CD4-positive, alpha-beta memory T cell (primary cell): ENCODE data around the gene NAPA. TPM values are rescaled to one million over a fixed set of nuclear protein-coding genes. Genes with fewer than 3 reads are reported as not detected.

Source experiments
- CTCF ChIA-PET: fragments of 350-600 bp; sonication (Branson Sonifier 250); formaldehyde crosslinking; loops from one replicate; lab custom pipeline; 2021; ENCODE audit warnings: inconsistent platforms; ENCODE audit not compliant: partially characterized antibody; lab: Charles Lee
- POLR2A ChIA-PET: fragments of 350-600 bp; sonication (Branson Sonifier 250); formaldehyde crosslinking; loops from one replicate; lab custom pipeline; 2021; ENCODE audit not compliant: partially characterized antibody; lab: Charles Lee
- DNase-seq, 5 donors: peaks; one replicate each; pipeline versions ENCODE4 v3.0.0 to v3.0.0-alpha.2; 2020 to 2022; ENCODE audit warnings: mixed read lengths in 1 of 5
- H3K27ac ChIP-seq: one replicate; pipeline ENCODE4 v1.7.0; 2013; ENCODE audit warnings: low read depth, low read length
- H3K27me3 ChIP-seq: 2 replicates; pipeline ENCODE4 v1.7.0; 2013; ENCODE audit warnings: mild to moderate bottlenecking, low read length, moderate library complexity; ENCODE audit not compliant: insufficient read depth
- H3K36me3 ChIP-seq: 2 replicates; pipeline ENCODE4 v1.7.0; 2013; ENCODE audit warnings: mild to moderate bottlenecking, low read length, moderate library complexity; ENCODE audit not compliant: insufficient read depth
- H3K4me1 ChIP-seq: 2 replicates; pipeline ENCODE4 v1.7.0; 2013; ENCODE audit warnings: mild to moderate bottlenecking, low read length, moderate library complexity; ENCODE audit not compliant: insufficient read depth
- H3K4me3 ChIP-seq, 2 donors: one replicate each; pipeline ENCODE4 v1.7.0; 2013; ENCODE audit warnings: low read length in 2 of 2, mild to moderate bottlenecking in 1 of 2
- H3K9me3 ChIP-seq, 2 donors: one replicate each; pipeline ENCODE4 v1.7.0; 2013; ENCODE audit warnings: low read length in 2 of 2, control low read depth in 1 of 2; ENCODE audit not compliant: control insufficient read depth in 1 of 2
- H3K27ac Mint-ChIP-seq, 7 donors: one replicate each; pipeline ENCODE4 v1.8.0; 2020 to 2021; ENCODE audit warnings: mixed read lengths in 7 of 7, mild to moderate bottlenecking in 6 of 7, inconsistent platforms in 3 of 7, moderate library complexity in 3 of 7
- H3K27me3 Mint-ChIP-seq, 2 donors: one replicate each; pipeline ENCODE4 v1.8.0; 2020 to 2021; ENCODE audit warnings: mixed read lengths in 2 of 2
- H3K36me3 Mint-ChIP-seq, 2 donors: one replicate each; pipeline ENCODE4 v1.8.0; 2020 to 2021; ENCODE audit warnings: mixed read lengths in 2 of 2, inconsistent platforms in 1 of 2, mild to moderate bottlenecking in 1 of 2
- H3K4me1 Mint-ChIP-seq, 4 donors: one replicate each; pipeline ENCODE4 v1.8.0; 2020 to 2021; ENCODE audit warnings: mixed read lengths in 4 of 4, mild to moderate bottlenecking in 1 of 4
- H3K4me3 Mint-ChIP-seq, 8 donors: one replicate each; pipeline ENCODE4 v1.8.0; 2020 to 2021; ENCODE audit warnings: mixed read lengths in 8 of 8, mild to moderate bottlenecking in 7 of 8, moderate library complexity in 6 of 8, inconsistent platforms in 3 of 8
- H3K9me3 Mint-ChIP-seq, 8 donors: one replicate each; pipeline ENCODE4 v1.8.0; 2020 to 2021; ENCODE audit warnings: mixed read lengths in 8 of 8, mild to moderate bottlenecking in 5 of 8, inconsistent platforms in 3 of 8, moderate library complexity in 1 of 8
- intact Hi-C: fragments of 100-400 bp; cut with micrococcal nuclease; formaldehyde crosslinking; loops from one replicate; pipeline ENCODE4 v1.15.1; 2023
- polyA plus RNA-seq, 2 donors: library from polyadenylated mRNA; unstranded; fragments of 300-500 nt; fragmentation: Illumina TruSeq; gene quantifications; one replicate each; pipeline ENCODE4 v1.2.3, GENCODE V29; 2021
- total RNA-seq, 2 experiments: library from RNA; stranded (reverse); gene quantifications; one replicate each; pipeline ENCODE4 v1.2.3, GENCODE V29; 2021

Gene NAPA
- total and polyA plus RNA-seq, 4 experiments from 2014 or later, result 84.1 to 129 (median 89.4) TPM

- H3K36me3 Mint-ChIP-seq, result no peaks in the 10 kb centered on the region
- H3K36me3 ChIP-seq, result no peaks in the 10 kb centered on the region
- H3K9me3 ChIP-seq, result no peaks in the 10 kb centered on the region
- peaks cover 0 to 5% of the 10 kb centered on the region in 2 donors for H3K27me3 Mint-ChIP-seq
- POLR2A ChIA-PET, result interaction anchor here (1.1 to 2.3 kb wide), 2 partner anchors 19 to 60 kb away, joined by 3 to 8 read pairs; no protein-coding TSS in a partner anchor
- H3K27ac Mint-ChIP-seq, result peak overlapping the region; percentile 71 to 96 (median 89)
- no peak overlapping the region for H3K27ac ChIP-seq
- H3K27me3 ChIP-seq, result no peaks in the 10 kb centered on the region
- H3K4me3 ChIP-seq, result no peak overlapping the region
- peaks cover 0 to 2% (median 0%) of the 10 kb centered on the region in 8 donors for H3K9me3 Mint-ChIP-seq
- DNase-seq, result peak in 2 of 5 donors; percentile 5 to 54
- intact Hi-C loops, result loop anchor here (2.0 kb wide), 1 partner anchor 71 kb away; no protein-coding TSS in a partner anchor
- peak overlapping the region; percentile 51 to 85 (median 69) for H3K4me3 Mint-ChIP-seq
- peaks cover 12 to 29% (median 19%) of the 10 kb centered on the region in 4 donors for H3K4me1 Mint-ChIP-seq
- peaks cover 12% of the 10 kb centered on the region for H3K4me1 ChIP-seq
- CTCF ChIA-PET, result interaction anchor here (1.2 kb wide), 1 partner anchor 24 kb away, joined by 4 read pairs; the partner anchor contains the start of gene NAPA
Observed at GRCh38 chr19:47539747-47540311, 25.0 kb upstream of the NAPA start.

- Mint-ChIP-seq H3K4me3 (no peak overlapping the region), H3K36me3 (no peaks in the 10 kb centered on the region), H3K4me1 (peaks cover 12 to 29% (median 19%) of the 10 kb centered on the region in 4 donors), H3K9me3 (no peaks in the 10 kb centered on the region), H3K27ac (peak overlapping the region in 3 of 7 donors; percentile 7 to 37 (median 13)), H3K27me3 (peaks cover 0 to 1% of the 10 kb centered on the region in 2 donors)
- Histone ChIP-seq H3K36me3 (no peaks in the 10 kb centered on the region), H3K9me3 (no peaks in the 10 kb centered on the region), H3K27ac (no peak overlapping the region), H3K4me3 (no peak overlapping the region), H3K4me1 (peaks cover 12% of the 10 kb centered on the region), H3K27me3 (no peaks in the 10 kb centered on the region)
- intact Hi-C loops, result no loop called here
- DNase-seq, result no peak
- ChIA-PET CTCF (interaction anchor here (1.2 kb wide), 1 partner anchor 23 kb away, joined by 4 read pairs; the partner anchor contains the start of gene NAPA), POLR2A (no interaction called here)
Observed at GRCh38 chr19:47538812-47539211, 23.9 kb upstream of the NAPA start.

- no peaks in the 10 kb centered on the region for H3K36me3 ChIP-seq
- H3K4me1 ChIP-seq, result peaks cover 12% of the 10 kb centered on the region
- Mint-ChIP-seq H3K4me3 (no peak overlapping the region), H3K9me3 (no peaks in the 10 kb centered on the region), H3K4me1 (peaks cover 12 to 29% (median 20%) of the 10 kb centered on the region in 4 donors), H3K27ac (no peak overlapping the region), H3K27me3 (no peaks in the 10 kb centered on the region), H3K36me3 (no peaks in the 10 kb centered on the region)
- DNase-seq, result no peak
- H3K9me3 ChIP-seq, result no peaks in the 10 kb centered on the region
- POLR2A ChIA-PET, result no interaction called here
- intact Hi-C loops, result no loop called here
- no peaks in the 10 kb centered on the region for H3K27me3 ChIP-seq
- H3K27ac ChIP-seq, result no peak overlapping the region
- CTCF ChIA-PET, result interaction anchor here (0.7 to 0.8 kb wide), 2 partner anchors 19 to 22 kb away, joined by 3 to 5 read pairs; no protein-coding TSS in a partner anchor
- H3K4me3 ChIP-seq, result no peak overlapping the region
Observed at GRCh38 chr19:47537493-47537892, 22.6 kb upstream of the NAPA start.

GRCh38 chr19:47534628-47535027, 19.8 kb upstream of the NAPA start:
- ChIA-PET CTCF (no interaction called here), POLR2A (no interaction called here)
- no peaks in the 10 kb centered on the region for H3K36me3 Mint-ChIP-seq
- no peak for DNase-seq
- no peaks in the 10 kb centered on the region for H3K27me3 ChIP-seq
- H3K27ac Mint-ChIP-seq, result peak overlapping the region in 1 of 7 donors; percentile 36
- H3K27me3 Mint-ChIP-seq, result no peaks in the 10 kb centered on the region
- no peaks in the 10 kb centered on the region for H3K9me3 ChIP-seq
- H3K27ac ChIP-seq, result no peak overlapping the region
- no peak overlapping the region for H3K4me3 Mint-ChIP-seq
- no peak overlapping the region for H3K4me3 ChIP-seq
- no peaks in the 10 kb centered on the region for H3K9me3 Mint-ChIP-seq
- H3K4me1 Mint-ChIP-seq, result peaks cover 0 to 5% (median under 1%) of the 10 kb centered on the region in 4 donors
- intact Hi-C loops, result no loop called here
- H3K4me1 ChIP-seq, result no peaks in the 10 kb centered on the region
- no peaks in the 10 kb centered on the region for H3K36me3 ChIP-seq

GRCh38 chr19:47531640-47532387, 17.0 kb upstream of the NAPA start:
- DNase-seq, result no peak
- ChIA-PET CTCF (interaction anchor here (0.7 to 1.3 kb wide), 5 partner anchors 13 to 175 kb away, joined by 3 to 4 read pairs (median 3); partner anchors contain the start of gene NAPA), POLR2A (interaction anchor here (0.8 kb wide), 1 partner anchor 78 kb away, joined by 3 read pairs; no protein-coding TSS in a partner anchor)
- H3K4me1 ChIP-seq, result no peaks in the 10 kb centered on the region
- Mint-ChIP-seq H3K27me3 (no peaks in the 10 kb centered on the region), H3K36me3 (no peaks in the 10 kb centered on the region), H3K4me1 (peaks cover 0 to 4% (median 0%) of the 10 kb centered on the region in 4 donors), H3K27ac (no peak overlapping the region), H3K9me3 (no peaks in the 10 kb centered on the region), H3K4me3 (no peak overlapping the region)
- H3K36me3 ChIP-seq, result no peaks in the 10 kb centered on the region
- H3K4me3 ChIP-seq, result no peak overlapping the region
- H3K27ac ChIP-seq, result no peak overlapping the region
- intact Hi-C loops, result no loop called here
- H3K9me3 ChIP-seq, result no peaks in the 10 kb centered on the region
- no peaks in the 10 kb centered on the region for H3K27me3 ChIP-seq

GRCh38 chr19:47529018-47529742, 14.3 kb upstream of the NAPA start:
- POLR2A ChIA-PET, result no interaction called here
- CTCF ChIA-PET, result interaction anchor here (0.9 to 1.3 kb wide), 3 partner anchors 11 to 92 kb away, joined by 3 to 7 read pairs (median 3); partner anchors contain the start of gene NAPA
- no peaks in the 10 kb centered on the region for H3K27me3 Mint-ChIP-seq
- Histone ChIP-seq H3K4me1 (no peaks in the 10 kb centered on the region), H3K9me3 (no peaks in the 10 kb centered on the region), H3K27me3 (no peaks in the 10 kb centered on the region), H3K27ac (no peak overlapping the region), H3K36me3 (no peaks in the 10 kb centered on the region), H3K4me3 (no peak overlapping the region)
- DNase-seq, result no peak
- peaks cover 0 to 4% (median 0%) of the 10 kb centered on the region in 4 donors for H3K4me1 Mint-ChIP-seq
- no peak overlapping the region for H3K4me3 Mint-ChIP-seq
- H3K9me3 Mint-ChIP-seq, result no peaks in the 10 kb centered on the region
- no peak overlapping the region for H3K27ac Mint-ChIP-seq
- no peaks in the 10 kb centered on the region for H3K36me3 Mint-ChIP-seq
- intact Hi-C loops, result no loop called here
